ENCODE measurements around the gene POFUT2.
A peak's percentile ranks its signal among the peaks of the same experiment; 100 is the strongest.

POFUT2 gene

GRCh38 chr21:45250914-45251634, 36.6 kb downstream of the POFUT2 start:
- no peak for DNase-seq (ENCODE audit: low read depth in 4 of 4, low spot score in 1 of 4)

- DNase-seq (ENCODE audit: low read depth in 4 of 4, low spot score in 1 of 4), result no peak
Measured at GRCh38 chr21:45250272-45250671, 37.4 kb downstream of the POFUT2 start.

GRCh38 chr21:45249626-45250025, 38.1 kb downstream of the POFUT2 start:
- DNase-seq (ENCODE audit: low read depth in 4 of 4, low spot score in 1 of 4), result no peak

GRCh38 chr21:45248893-45249381, 38.8 kb downstream of the POFUT2 start:
- DNase-seq (ENCODE audit: low read depth in 4 of 4, low spot score in 1 of 4), result no peak

GRCh38 chr21:45248301-45248892, 39.3 kb downstream of the POFUT2 start:
- DNase-seq (ENCODE audit: low read depth in 4 of 4, low spot score in 1 of 4), result no peak

- DNase-seq (ENCODE audit: low read depth in 4 of 4, low spot score in 1 of 4), result no peak
Measured at GRCh38 chr21:45246386-45247320, 41.0 kb downstream of the POFUT2 start.

GRCh38 chr21:45244799-45245340, 42.8 kb downstream of the POFUT2 start:
- no peak for DNase-seq (ENCODE audit: low read depth in 4 of 4, low spot score in 1 of 4)

- DNase-seq (ENCODE audit: low read depth in 4 of 4, low spot score in 1 of 4), result no peak
Measured at GRCh38 chr21:45243603-45244002, 44.1 kb downstream of the POFUT2 start.

- DNase-seq (ENCODE audit: low read depth in 4 of 4, low spot score in 1 of 4), result no peak
Measured at GRCh38 chr21:45241357-45241756, 46.3 kb downstream of the POFUT2 start.

- DNase-seq (ENCODE audit: low read depth in 4 of 4, low spot score in 1 of 4), result no peak
Measured at GRCh38 chr21:45237401-45237800, 50.3 kb downstream of the POFUT2 start.

GRCh38 chr21:45236481-45236880, 51.2 kb downstream of the POFUT2 start:
- no peak for DNase-seq (ENCODE audit: low read depth in 4 of 4, low spot score in 1 of 4)

GRCh38 chr21:45235488-45235887, 52.2 kb downstream of the POFUT2 start:
- no peak for DNase-seq (ENCODE audit: low read depth in 4 of 4, low spot score in 1 of 4)

GRCh38 chr21:45234965-45235364, 52.7 kb downstream of the POFUT2 start:
- DNase-seq (ENCODE audit: low read depth in 4 of 4, low spot score in 1 of 4), result no peak

- DNase-seq (ENCODE audit: low read depth in 4 of 4, low spot score in 1 of 4), result no peak
Measured at GRCh38 chr21:45234127-45234526, 53.6 kb downstream of the POFUT2 start.

- DNase-seq (ENCODE audit: low read depth in 4 of 4, low spot score in 1 of 4), result no peak
Measured at GRCh38 chr21:45231705-45232104, 56.0 kb downstream of the POFUT2 start.

GRCh38 chr21:45228656-45229240, 58.9 kb downstream of the POFUT2 start:
- DNase-seq (ENCODE audit: low read depth in 4 of 4, low spot score in 1 of 4), result no peak

GRCh38 chr21:45228171-45228641, 59.5 kb downstream of the POFUT2 start:
- DNase-seq (ENCODE audit: low read depth in 4 of 4, low spot score in 1 of 4), result peak; percentile 32 to 74 (median 50)

- no peak for DNase-seq (ENCODE audit: low read depth in 4 of 4, low spot score in 1 of 4)
Measured at GRCh38 chr21:45227735-45228134, 60.0 kb downstream of the POFUT2 start.

GRCh38 chr21:45226540-45227326, 61.0 kb downstream of the POFUT2 start:
- no peak for DNase-seq (ENCODE audit: low read depth in 4 of 4, low spot score in 1 of 4)

GRCh38 chr21:45225741-45226327, 61.9 kb downstream of the POFUT2 start:
- no peak for DNase-seq (ENCODE audit: low read depth in 4 of 4, low spot score in 1 of 4)

All from stimulated activated CD4-positive, alpha-beta T cell treated with anti-CD3 and anti-CD28 coated beads, Interleukin-1b, Interleukin-23, amount 100 ng/mL, for 24 hours (primary cell).